Right lobe of liver (tissue), 6 donors: ENCODE data around the gene SPRR2A. TPM values are rescaled to one million over a fixed set of nuclear protein-coding genes. Genes with fewer than 3 reads are reported as not detected.
"Not testable (repeated sequence)": the region's sequence is repeated elsewhere in the genome, so short reads cannot be mapped to it uniquely, and the experiment has no call there.

Experiments
- ATAC-seq, 4 donors: fragments of 200-7000 bp; cut with Tn5 transposase; one replicate each; pipeline ENCODE4 v1.9.1; 2020; ENCODE audit warnings: mild to moderate bottlenecking in 4 of 4, moderate library complexity in 4 of 4
- DNase-seq, 3 donors: peaks; one replicate each; pipeline ENCODE4 v3.0.0-alpha.2; 2020
- H3K27ac ChIP-seq, 3 donors: fragments of 200-600 bp; one replicate each; pipeline ENCODE4 v1.8.0; 2022
- H3K27me3 ChIP-seq, 2 donors: fragments of 200-600 bp; one replicate each; pipeline ENCODE4 v1.8.0; 2022
- H3K36me3 ChIP-seq, 4 donors: fragments of 200-600 bp; sonication (generic) in 1 of 4; one replicate each; pipeline versions ENCODE4 v1.5.1 to v1.8.0; 2017 to 2022; ENCODE audit warnings: control low read depth in 1 of 4
- H3K4me1 ChIP-seq, 4 donors: fragments of 200-600 bp; sonication (generic) in 1 of 4; one replicate each; pipeline versions ENCODE4 v1.5.1 to v1.8.0; 2017 to 2022; ENCODE audit warnings: control low read depth in 1 of 4
- H3K4me3 ChIP-seq, 3 donors: fragments of 200-600 bp; one replicate each; pipeline ENCODE4 v1.8.0; 2022
- H3K9me3 ChIP-seq, 4 donors: fragments of 200-600 bp; sonication (generic) in 1 of 4; one replicate each; pipeline versions ENCODE4 v1.5.1 to v1.8.0; 2017 to 2022; ENCODE audit warnings: control low read depth in 1 of 4
- WGBS: methylation state at CpG from one replicate; pipeline ENCODE4 v1.1.6; 2018; ENCODE audit warnings: low coverage, low lambda C conversion rate; ENCODE audit not compliant: insufficient coverage; ENCODE audit errors: missing lambda C conversion rate; 5-methylcytosine and 5-hydroxymethylcytosine counted together
- intact Hi-C, 2 donors: fragments of 100-400 bp; cut with DNase I; formaldehyde crosslinking; loops; one replicate each; pipeline versions ENCODE4 v1.11.2 to v1.14.1; 2022
- small RNA-seq, 2 experiments: library from RNA; depleted of rRNA; stranded (forward); fragments of <200 nt; gene quantifications; one replicate each; pipeline ENCODE3, GENCODE V24; 2016
- total RNA-seq, 6 experiments: library from RNA; depleted of rRNA in 2 of 6; stranded (reverse); fragments of >200 nt in 2 of 6; fragmentation: NEBNext Ultra II Directional in 3 of 6; extraction: Animal tissue kit (Norgen Biotek cat#: 25700) in 3 of 6; gene quantifications; one replicate each; pipeline versions ENCODE4 v1.1.0 to v1.2.4, GENCODE V29; 2016 to 2023
- donor health status: DM: no; HTN: yes; CAD: no.
- donor health status: DM: no; HTN: no; CAD: no.
- donor health status: DM: no; HTN: no; CAD: no.
- donor health status: DM: no; HTN: yes; CAD: no.
- donor health status: DM: no; HTN: yes; CAD: no.

SPRR2A gene
- total RNA-seq, 6 experiments from 2014 or later, result 0.40 TPM; not detected in 5

DNA sequence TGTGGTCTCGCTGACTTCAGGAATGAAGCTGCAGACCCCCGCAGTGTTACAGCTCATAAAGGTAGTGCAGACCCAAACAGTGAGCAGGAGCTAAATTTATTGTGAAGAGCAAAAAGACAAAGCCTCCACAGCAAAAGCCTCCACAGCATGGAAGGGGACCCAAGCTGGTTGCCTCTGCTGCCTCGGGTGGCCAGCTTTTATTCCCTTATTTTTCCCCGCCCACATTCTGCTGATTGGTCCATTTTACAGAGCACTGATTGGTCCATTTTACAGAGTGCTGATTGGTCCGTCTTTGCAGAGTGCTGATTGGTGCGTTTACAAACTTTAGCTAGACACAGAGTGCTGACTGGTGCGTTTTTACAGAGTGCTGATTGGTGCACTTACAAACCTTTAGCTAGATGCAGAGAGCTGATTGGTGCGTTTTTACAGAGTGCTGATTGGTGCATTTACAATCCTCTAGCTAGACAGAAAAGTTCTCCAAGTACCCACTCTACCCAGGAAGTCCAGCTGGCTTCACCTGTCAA is 46.0 kb downstream of the SPRR2A start:
- intact Hi-C loops, ATAC-seq, H3K36me3 ChIP-seq, H3K4me1 ChIP-seq, H3K4me3 ChIP-seq, H3K27ac ChIP-seq, DNase-seq, H3K27me3 ChIP-seq, H3K9me3 ChIP-seq: not testable (repeated sequence)
- 57% methylated on average over 7 of the region's 8 CpGs for WGBS

Small RNAs within 50 kb of the gene (small RNA-seq; reads per million reads assigned to genes)
- gene AL356867.1 (0 reads per million in 2 experiments), gene RF00322 (0 reads per million in 2 experiments)

Other genes starting within 250 kb of the SPRR2A start
- not detected for gene LCE1B, start 245.5 kb downstream of the SPRR2A start, total RNA-seq
- gene LCE1A, start 230.0 kb downstream of the SPRR2A start, total RNA-seq, result not detected
- gene LCE6A, start 214.7 kb downstream of the SPRR2A start, total RNA-seq, result not detected
- gene LCE7A, start 197.5 kb downstream of the SPRR2A start, total RNA-seq, result not detected
- gene SMCP, start 179.2 kb downstream of the SPRR2A start, total RNA-seq, result not detected
- not detected for gene IVL, start 149.0 kb downstream of the SPRR2A start, total RNA-seq
- not detected for gene SPRR5, start 110.3 kb downstream of the SPRR2A start, total RNA-seq
- gene SPRR4, start 86.9 kb downstream of the SPRR2A start, total RNA-seq, result not detected
- gene SPRR1A, start 73.4 kb downstream of the SPRR2A start, total RNA-seq, result not detected
- gene SPRR3, start 55.8 kb downstream of the SPRR2A start, total RNA-seq, result under 1 TPM in 1 of 6 experiments, not detected in 5; 0.31 TPM
- not detected for gene SPRR1B, start 26.3 kb downstream of the SPRR2A start, total RNA-seq
- gene SPRR2D, start 16.4 kb downstream of the SPRR2A start, total RNA-seq, result not detected
- not detected for gene SPRR2B, start 14.1 kb upstream of the SPRR2A start, total RNA-seq
- gene SPRR2E, start 37.0 kb upstream of the SPRR2A start, total RNA-seq, result not detected
- not detected for gene SPRR2F, start 56.0 kb upstream of the SPRR2A start, total RNA-seq
- gene SPRR2G, start 93.4 kb upstream of the SPRR2A start, total RNA-seq, result not detected
- gene LELP1, start 145.9 kb upstream of the SPRR2A start, total RNA-seq, result not detected
- gene PRR9, start 160.1 kb upstream of the SPRR2A start, total RNA-seq, result not detected
- gene LORICRIN, start 202.2 kb upstream of the SPRR2A start, total RNA-seq, result not detected